Skeletal muscle tissue (tissue), 4 donors: ENCODE measurements around the gene PPT2. TPM values are rescaled to one million over a fixed set of nuclear protein-coding genes. Genes with fewer than 3 reads are reported as not detected.
"Not testable (repeated sequence)": the region's sequence is repeated elsewhere in the genome, so short reads cannot be mapped to it uniquely, and the experiment has no call there.

ENCODE experiments used
- H3K27ac ChIP-seq: one replicate; pipeline ENCODE4 v1.7.0; 2013; ENCODE audit warnings: mild to moderate bottlenecking, low read depth, low read length, inconsistent platforms
- H3K27me3 ChIP-seq, 3 donors: one replicate each; pipeline ENCODE4 v1.7.0; 2013; ENCODE audit warnings: low read length in 3 of 3; ENCODE audit not compliant: control insufficient read depth in 3 of 3, insufficient read depth in 3 of 3
- H3K36me3 ChIP-seq, 3 donors: one replicate each; pipeline ENCODE4 v1.7.0; 2013; ENCODE audit warnings: low read length in 3 of 3; ENCODE audit not compliant: control insufficient read depth in 3 of 3, insufficient read depth in 3 of 3
- H3K4me1 ChIP-seq, 3 donors: one replicate each; pipeline ENCODE4 v1.7.0; 2013; ENCODE audit warnings: low read length in 3 of 3, mild to moderate bottlenecking in 3 of 3; ENCODE audit not compliant: control insufficient read depth in 3 of 3, insufficient read depth in 3 of 3
- H3K4me3 ChIP-seq, 3 donors: one replicate each; pipeline ENCODE4 v1.7.0; 2013; ENCODE audit warnings: low read length in 3 of 3
- H3K9ac ChIP-seq, 3 donors: one replicate each; pipeline ENCODE4 v1.7.0; 2013; ENCODE audit warnings: low read length in 3 of 3, mild to moderate bottlenecking in 3 of 3, moderate library complexity in 2 of 3, low read depth in 1 of 3
- H3K9me3 ChIP-seq, 3 donors: one replicate each; pipeline ENCODE4 v1.7.0; 2013; ENCODE audit warnings: low read length in 3 of 3; ENCODE audit not compliant: control insufficient read depth in 3 of 3
- total RNA-seq: library from RNA; depleted of rRNA; stranded (reverse); fragments of >200 nt; gene quantifications from one replicate; pipeline ENCODE4 v1.2.3, GENCODE V29; 2014
- donor health status: Osteomylitis.

Gene PPT2
- total RNA-seq, 1 donor from 2014 or later = 31.3 TPM

- Histone ChIP-seq H3K4me3 (peak overlapping the region in 2 of 3 donors; percentile 54 to 78), H3K36me3 (peaks cover 15 to 24% (median 21%) of the 10 kb centered on the region in 3 donors), H3K9ac (peak overlapping the region in 2 of 3 donors; percentile 88 to 91), H3K27ac (peak overlapping the region; percentile 97), H3K4me1 (peaks cover 39 to 65% (median 59%) of the 10 kb centered on the region in 3 donors)
- not testable (repeated sequence) for H3K27me3 ChIP-seq, H3K9me3 ChIP-seq
These were observed 33.9 kb downstream of the PPT2 start for GRCh38 chr6:32187725-32188380.

GRCh38 chr6:32188381-32189068 lies 34.6 kb downstream of the PPT2 start:
- H3K4me3 ChIP-seq = peak overlapping the region; percentile 54 to 78 (median 70)
- H3K9me3 ChIP-seq = no peaks in the 10 kb centered on the region
- peaks cover 35 to 60% (median 58%) of the 10 kb centered on the region in 3 donors for H3K4me1 ChIP-seq
- H3K36me3 ChIP-seq = peaks cover 15 to 23% (median 16%) of the 10 kb centered on the region in 3 donors
- peak overlapping the region; percentile 86 to 91 (median 88) for H3K9ac ChIP-seq
- H3K27me3 ChIP-seq = no peaks in the 10 kb centered on the region
- peak overlapping the region; percentile 97 for H3K27ac ChIP-seq

DNA sequence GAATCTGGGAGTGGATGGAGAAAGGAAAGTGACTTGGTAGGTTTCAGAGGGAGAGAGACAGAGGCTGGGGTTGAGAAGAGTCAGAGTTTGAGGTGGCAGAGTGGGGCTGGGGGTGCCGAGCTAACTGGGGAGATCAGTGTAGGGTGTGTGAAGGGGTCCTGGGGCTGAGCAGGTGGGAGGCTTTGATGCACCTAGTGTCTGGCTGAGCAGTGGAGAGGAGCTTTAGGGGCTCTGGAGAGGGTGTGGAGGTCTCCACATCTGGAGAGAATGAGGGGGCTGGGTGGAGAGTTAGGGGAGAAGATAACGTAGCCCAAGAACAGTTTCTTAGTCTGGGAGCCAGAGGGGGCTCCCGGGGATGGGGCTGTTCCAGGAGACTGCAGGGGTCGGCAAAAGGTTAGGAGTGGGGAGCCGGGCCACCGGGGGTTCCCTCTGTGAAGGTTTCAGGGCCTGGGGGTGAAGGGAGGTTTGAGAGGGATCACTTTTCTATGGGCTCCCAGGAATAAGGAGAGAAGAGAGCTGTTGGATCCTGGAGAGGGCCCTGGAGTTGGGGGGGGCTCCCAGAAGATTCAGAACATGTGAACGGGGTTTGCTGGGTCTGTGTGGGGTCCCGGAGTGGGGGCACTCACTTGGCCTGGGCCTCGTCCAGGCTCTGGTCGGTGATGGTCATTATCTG lies 35.3 kb downstream of the PPT2 start:
- peaks cover 35 to 55% (median 53%) of the 10 kb centered on the region in 3 donors for H3K4me1 ChIP-seq

DNA sequence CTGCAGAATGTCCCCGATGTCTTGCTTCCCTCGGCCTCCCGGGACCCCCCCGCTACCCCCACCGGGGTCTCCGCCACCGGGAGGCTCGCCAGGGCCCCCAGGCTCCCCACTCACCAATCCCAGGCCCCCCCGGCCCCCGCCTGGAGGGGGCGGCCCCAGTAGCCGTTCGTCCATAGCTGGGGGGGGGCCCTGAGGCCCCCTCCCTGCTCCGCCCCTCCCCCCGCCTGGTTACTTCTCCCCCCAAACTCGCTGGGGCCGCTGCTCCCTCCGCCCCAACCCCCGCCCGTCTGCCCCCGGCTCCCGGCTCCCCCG lies 35.8 kb downstream of the PPT2 start:
- no peaks in the 10 kb centered on the region for H3K9me3 ChIP-seq
- H3K36me3 ChIP-seq = peaks cover 15 to 16% (median 15%) of the 10 kb centered on the region in 3 donors
- H3K27me3 ChIP-seq = no peaks in the 10 kb centered on the region
- peaks cover 36 to 57% (median 53%) of the 10 kb centered on the region in 3 donors for H3K4me1 ChIP-seq
- H3K9ac ChIP-seq = peak overlapping the region; percentile 86 to 91 (median 88)
- H3K27ac ChIP-seq = peak overlapping the region; percentile 97
- H3K4me3 ChIP-seq = peak overlapping the region; percentile 54 to 78 (median 70)

More for the DNA sequence above, 35.3 kb downstream of the PPT2 start:
- Histone ChIP-seq H3K27me3 (no peaks in the 10 kb centered on the region), H3K4me3 (peak overlapping the region; percentile 54 to 78 (median 70)), H3K9me3 (no peaks in the 10 kb centered on the region), H3K36me3 (peaks cover 15 to 18% (median 15%) of the 10 kb centered on the region in 3 donors), H3K27ac (peak overlapping the region; percentile 97), H3K9ac (peak overlapping the region; percentile 86 to 91 (median 88))

DNA sequence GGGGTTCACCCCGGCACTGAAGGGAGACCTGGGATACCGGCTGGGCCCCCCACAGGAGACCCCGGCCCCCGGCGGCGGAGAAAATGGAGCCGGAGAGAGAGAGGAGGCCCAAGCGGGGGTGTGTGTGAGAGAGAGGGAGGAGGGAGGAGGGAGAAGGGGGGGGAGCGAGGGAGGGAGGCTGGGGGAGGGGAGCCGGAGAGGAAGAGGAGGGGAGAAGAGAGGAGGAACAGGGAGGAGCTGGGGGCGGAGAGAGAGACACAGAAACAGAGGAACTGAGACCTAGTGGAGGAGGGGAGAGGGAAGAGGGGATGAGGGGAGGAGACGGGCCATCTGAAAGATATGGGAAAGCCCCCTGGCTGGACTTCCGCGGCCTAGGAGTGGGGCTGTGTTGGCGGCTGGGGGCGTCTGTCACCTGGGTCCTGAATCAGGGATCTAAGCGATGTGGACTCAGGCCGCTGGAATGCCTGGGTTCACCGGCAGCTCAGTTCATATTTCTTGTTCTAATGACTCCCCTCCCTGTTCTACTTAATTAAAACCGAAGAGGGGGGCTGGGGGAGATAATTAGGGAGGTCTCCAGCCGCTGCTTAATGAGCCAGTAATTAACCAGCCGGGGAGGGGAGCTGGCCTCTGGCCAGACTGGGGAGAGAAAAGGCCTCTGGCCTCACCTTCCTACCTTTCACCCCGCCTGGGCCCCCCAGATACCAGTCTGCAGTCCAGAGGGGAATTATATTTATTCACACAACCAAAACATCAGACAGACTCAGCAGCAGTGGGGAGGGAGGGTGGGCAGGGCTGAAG lies 36.3 kb downstream of the PPT2 start, which contains the start of gene PBX2:
TSS of gene PBX2 (minus strand) at position 149 of the 798 bp plus-strand sequence. CDS start 287 bp downstream, outside the sequence.
- H3K27ac ChIP-seq = peak within 1 kb of the TSS; percentile 97
- H3K9ac ChIP-seq = peak within 1 kb of the TSS; percentile 87 to 95 (median 91)
- peaks cover 15 to 16% (median 15%) of the 10 kb centered on the region in 3 donors for H3K36me3 ChIP-seq
- no peaks in the 10 kb centered on the region for H3K27me3 ChIP-seq
- H3K4me1 ChIP-seq = peaks cover 42 to 62% (median 58%) of the 10 kb centered on the region in 3 donors
- H3K4me3 ChIP-seq = peak within 1 kb of the TSS; percentile 86 to 94 (median 87)
- H3K9me3 ChIP-seq = no peaks in the 10 kb centered on the region

- Histone ChIP-seq H3K27me3 (no peaks in the 10 kb centered on the region), H3K27ac (peak overlapping the region; percentile 97), H3K9ac (peak overlapping the region; percentile 87 to 95 (median 91)), H3K4me3 (peak overlapping the region; percentile 36 to 94 (median 86)), H3K9me3 (no peaks in the 10 kb centered on the region), H3K4me1 (peaks cover 40 to 65% (median 55%) of the 10 kb centered on the region in 3 donors), H3K36me3 (peaks cover 15 to 16% (median 15%) of the 10 kb centered on the region in 3 donors)
These were observed 37.2 kb downstream of the PPT2 start for GRCh38 chr6:32190911-32191677.

DNA sequence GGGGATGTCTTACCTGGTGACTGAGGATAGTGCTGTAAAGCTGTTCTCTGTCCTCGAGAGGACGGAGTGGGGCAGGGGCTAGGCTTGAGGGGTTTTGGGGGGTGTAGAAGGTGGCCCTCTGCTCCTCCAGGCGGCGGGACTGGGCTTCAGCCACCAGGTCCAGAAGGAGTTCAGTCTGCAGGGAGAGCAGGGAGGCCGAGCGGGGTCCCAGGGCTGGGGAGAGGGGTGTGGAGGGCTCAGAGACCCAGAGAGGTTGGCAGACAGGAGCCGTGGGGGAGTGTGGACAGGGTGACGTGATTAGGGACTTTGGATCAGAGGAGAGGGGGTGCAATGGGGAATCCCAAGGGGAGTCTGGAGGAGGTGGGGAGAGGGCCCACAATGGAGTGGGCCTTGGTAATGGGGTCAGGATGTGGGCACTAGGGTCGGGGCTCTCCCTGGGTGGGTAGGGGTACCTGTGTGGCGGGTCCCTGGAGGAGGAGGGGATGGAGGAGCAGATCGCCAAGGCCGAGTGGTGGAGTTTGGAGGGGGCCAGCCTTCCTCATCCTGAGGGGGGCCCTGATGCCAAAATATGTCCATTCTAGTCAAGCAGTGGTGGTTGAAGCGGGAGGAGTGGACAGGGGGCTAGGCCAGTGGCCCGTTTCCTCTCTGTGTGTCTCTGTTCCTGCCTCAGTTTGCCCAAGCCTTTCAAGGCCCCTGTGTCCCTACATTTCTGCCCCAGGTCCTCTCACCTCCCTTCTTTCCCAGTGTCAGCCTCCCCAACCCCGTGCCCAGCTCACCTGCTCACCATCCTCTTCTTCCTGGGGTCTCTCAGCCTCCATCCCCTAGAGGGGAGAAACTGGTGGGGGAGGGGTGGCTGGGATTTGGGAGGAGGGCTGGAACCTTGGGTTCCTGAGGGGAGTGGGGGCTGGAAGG lies 38.0 kb downstream of the PPT2 start:
- Histone ChIP-seq H3K9me3 (no peaks in the 10 kb centered on the region), H3K36me3 (peaks cover 8 to 11% (median 8%) of the 10 kb centered on the region in 3 donors), H3K4me3 (peak overlapping the region; percentile 22 to 55 (median 51)), H3K9ac (peak overlapping the region; percentile 32 to 45 (median 33)), H3K27me3 (no peaks in the 10 kb centered on the region), H3K27ac (peak overlapping the region; percentile 97), H3K4me1 (peaks cover 43 to 64% (median 54%) of the 10 kb centered on the region in 3 donors)

DNA sequence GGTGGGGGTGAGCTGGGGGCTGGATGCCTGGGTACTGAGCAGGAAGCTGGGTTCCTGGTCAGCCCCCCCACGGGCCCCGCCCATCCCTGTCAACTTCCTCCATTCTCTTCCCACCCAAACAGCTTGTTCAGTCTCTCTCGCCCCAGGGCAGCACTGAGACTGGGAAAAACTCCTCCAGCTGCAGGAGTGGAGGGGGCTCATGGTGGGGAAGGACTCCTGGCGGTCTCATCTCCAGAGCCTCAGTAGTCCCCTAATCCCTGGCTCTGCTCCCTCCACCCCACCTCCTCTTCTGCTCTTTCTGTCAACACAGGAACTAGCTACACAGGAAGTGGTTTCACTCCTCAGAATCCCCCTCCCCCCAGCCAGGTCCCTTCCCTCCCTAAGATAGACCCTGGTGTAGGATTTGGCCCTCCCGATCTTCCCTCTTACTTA lies 38.7 kb downstream of the PPT2 start, which contains the start of gene GPSM3:
TSS of gene GPSM3 (minus strand) at position 36 of the 432 bp plus-strand sequence. CDS start 130 bp downstream, outside the sequence.
- H3K4me1 ChIP-seq = peaks cover 45 to 66% (median 52%) of the 10 kb centered on the region in 3 donors

More for the DNA sequence above, 38.7 kb downstream of the PPT2 start, which contains the start of gene GPSM3:
- Histone ChIP-seq H3K27me3 (no peaks in the 10 kb centered on the region), H3K9ac (peak within 1 kb of the TSS; percentile 40 to 95 (median 57)), H3K36me3 (peaks cover 2 to 5% (median 2%) of the 10 kb centered on the region in 3 donors), H3K9me3 (no peaks in the 10 kb centered on the region), H3K4me3 (peak within 1 kb of the TSS; percentile 41 to 55 (median 51)), H3K27ac (peak within 1 kb of the TSS; percentile 97)
